HepG2 (cell line): ENCODE results near the gene DNAAF8. TPM values are rescaled to one million over a fixed set of nuclear protein-coding genes. Genes with fewer than 3 reads are reported as not detected.

ENCODE experiments used
- ATAC-seq: fragments of 200-7000 bp; cut with Tn5 transposase; 3 replicates; pipeline ENCODE4 v1.9.1; 2020; ENCODE audit warnings: mild to moderate bottlenecking, moderate library complexity
- BruUV-seq: library from RNA; stranded (reverse); fragments of 400-500 nt; replicated peaks from 2 replicates; lab custom pipeline; 2021; lab: Mats Ljungman, UMichigan
- CTCF ChIA-PET: fragments of 300-600 bp; formaldehyde crosslinking; extraction: SDS; loops from one replicate; lab custom pipeline; 2021; ENCODE audit warnings: low total read pairs, inconsistent platforms, low intra/inter-chr PET ratio; lab: Yijun Ruan, JAX
- POLR2A ChIA-PET: fragments of 350-600 bp; sonication (Branson Sonifier 250); formaldehyde crosslinking; loops from one replicate; lab custom pipeline; 2020; ENCODE audit warnings: antibody characterized with exemption, inconsistent platforms; lab: Yijun Ruan, JAX
- DNase-seq: peaks from one replicate; pipeline ENCODE4 v3.0.0-alpha.2; 2015; ENCODE audit warnings: low spot score
- FAIRE-seq: peaks from 3 replicates; lab custom pipeline; 2011; peaks lifted over from hg19 to GRCh38; lab: Jason Lieb, UNC
- H2AFZ ChIP-seq: one replicate; pipeline ENCODE4 v1.6.1; 2011; ENCODE audit warnings: low read length, inconsistent platforms
- H3K27ac ChIP-seq: fragments of 300-600 bp; 3 replicates; pipeline ENCODE4 v1.8.0; 2011; ENCODE audit warnings: mixed run types, mild to moderate bottlenecking, mixed read lengths, low read length, inconsistent platforms; ENCODE audit not compliant: insufficient read depth; ENCODE audit errors: extremely low read length
- H3K27me3 ChIP-seq, 2 experiments: fragments of 200-600 bp in 1 of 2; 2 replicates in 1 of 2; 3 replicates in 1 of 2; pipeline versions ENCODE4 v1.6.0 to v1.8.0; 2011; ENCODE audit warnings: low read length in 2 of 2, mild to moderate bottlenecking in 2 of 2, moderate library complexity in 2 of 2, inconsistent platforms in 1 of 2; ENCODE audit not compliant: insufficient read depth in 2 of 2, control insufficient read depth in 1 of 2
- H3K36me3 ChIP-seq, 2 experiments: fragments of 200-600 bp in 1 of 2; replicated peaks in 1 of 2; 2 replicates in 1 of 2; 3 replicates in 1 of 2; pipeline versions ENCODE4 v1.5.1 to v1.8.0; 2011; ENCODE audit warnings: low read length in 2 of 2, inconsistent platforms in 1 of 2; ENCODE audit not compliant: insufficient read depth in 2 of 2, control insufficient read depth in 1 of 2
- H3K4me1 ChIP-seq: 2 replicates; pipeline ENCODE4 v1.5.1; 2012; ENCODE audit warnings: low read length, inconsistent platforms; ENCODE audit not compliant: insufficient read depth
- H3K4me2 ChIP-seq: 2 replicates; pipeline ENCODE4 v1.6.0; 2011; ENCODE audit warnings: low read depth, low read length, inconsistent platforms
- H3K4me3 ChIP-seq, 3 experiments: fragments of 200-600 bp in 1 of 3; sonication (generic), shearing (Covaris generic) in 1 of 3; replicated peaks in 1 of 3; 2 replicates each; pipeline ENCODE4 v1.5.1; 2011 to 2016; ENCODE audit warnings: low read length in 3 of 3, inconsistent platforms in 2 of 3, low read depth in 2 of 3, mild to moderate bottlenecking in 2 of 3, control low read depth in 1 of 3, mixed read lengths in 1 of 3; ENCODE audit not compliant: insufficient read depth in 1 of 3
- H3K79me2 ChIP-seq: one replicate; pipeline ENCODE4 v1.6.1; 2011; ENCODE audit warnings: low read length, inconsistent platforms; ENCODE audit not compliant: insufficient read depth
- H3K9ac ChIP-seq: 2 replicates; pipeline ENCODE4 v1.6.0; 2011; ENCODE audit warnings: mild to moderate bottlenecking, low read depth, low read length, inconsistent platforms; ENCODE audit not compliant: insufficient read depth
- H3K9me3 ChIP-seq: 2 replicates; pipeline ENCODE4 v1.5.1; 2012; ENCODE audit warnings: mild to moderate bottlenecking, low read length
- H4K20me1 ChIP-seq: 2 replicates; pipeline ENCODE4 v1.6.0; 2011; ENCODE audit warnings: inconsistent platforms, mild to moderate bottlenecking, low read length, moderate library complexity; ENCODE audit not compliant: insufficient read depth
- ONECUT2 ChIP-seq: sonication (generic); formaldehyde crosslinking; IDR thresholded peaks from 2 replicates; pipeline ENCODE4 v1.4.0; 2020; ENCODE audit warnings: missing genetic modification reagents
- SKI ChIP-seq: fragments of 450-650 bp; IDR thresholded peaks from one replicate; pipeline ENCODE4 v1.6.1; 2018; ENCODE audit warnings: mild to moderate bottlenecking; ENCODE audit not compliant: partially characterized antibody
- ZNF20 ChIP-seq: sonication (generic); formaldehyde crosslinking; IDR thresholded peaks from 2 replicates; pipeline ENCODE4 v1.4.0; 2020; ENCODE audit warnings: mild to moderate bottlenecking, moderate library complexity, missing genetic modification reagents
- ZNF333 ChIP-seq: sonication (generic); formaldehyde crosslinking; IDR thresholded peaks from 2 replicates; pipeline ENCODE4 v1.4.0; 2020; ENCODE audit warnings: mild to moderate bottlenecking, missing genetic modification reagents, borderline replicate concordance
- WGBS: methylation state at CpG from one replicate; pipeline ENCODE4 v1.1.6; 2017; ENCODE audit warnings: low lambda C conversion rate; 5-methylcytosine and 5-hydroxymethylcytosine counted together
- in situ Hi-C: cut with HindIII; loops from 2 replicates; pipeline ENCODE4 v1.10.0; 2017; ENCODE audit warnings: low pct_unique_long_range_greater_than_20kb; ENCODE audit not compliant: extremely low pct_ligation_motif_present
- intact Hi-C: fragments of 100-400 bp; cut with micrococcal nuclease; formaldehyde crosslinking; loops from one replicate; pipeline ENCODE4 v1.10.0; 2022; ENCODE audit not compliant: unreplicated experiment
- polyA plus RNA-seq, 8 experiments: library from polyadenylated mRNA; depleted of rRNA in 3 of 8; stranded (reverse) in 7 of 8; unstranded in 1 of 8; fragments of >200 nt; fragmentation: Illumina TruSeq in 4 of 8; extraction: Trizol in 4 of 8; gene quantifications; 2 replicates each; pipeline versions ENCODE4 v1.2.1 to v1.2.3, GENCODE V29; 2011 to 2016; ENCODE audit warnings: low read depth in 4 of 8, missing spikeins in 1 of 8, mixed read lengths in 1 of 8; ENCODE audit not compliant: insufficient read depth in 1 of 8
- total RNA-seq, 5 experiments: library from RNA; depleted of rRNA; stranded (reverse); fragments of >200 nt; fragmentation: Illumina TruSeq; extraction: Trizol; gene quantifications; 2 replicates each; pipeline ENCODE4 v1.2.3, GENCODE V29; 2016; ENCODE audit warnings: low read depth in 1 of 5
- TF ChIP-seq, protein P1 (sequence below): sonication (generic); formaldehyde crosslinking; IDR thresholded peaks from 2 replicates; pipeline ENCODE4 v1.4.0; 2020; ENCODE audit warnings: missing genetic modification reagents
- TF ChIP-seq, protein P2 (sequence below): sonication (generic); formaldehyde crosslinking; IDR thresholded peaks from 2 replicates; pipeline ENCODE4 v1.5.0; 2020; ENCODE audit warnings: mild to moderate bottlenecking, missing genetic modification reagents

Gene DNAAF8
- total and polyA plus RNA-seq, 2 of the 13 experiments (the other 11 are each of a cell fraction or from before 2014, with no cell fraction given) = 0.44 TPM; not detected in 1

DNA sequence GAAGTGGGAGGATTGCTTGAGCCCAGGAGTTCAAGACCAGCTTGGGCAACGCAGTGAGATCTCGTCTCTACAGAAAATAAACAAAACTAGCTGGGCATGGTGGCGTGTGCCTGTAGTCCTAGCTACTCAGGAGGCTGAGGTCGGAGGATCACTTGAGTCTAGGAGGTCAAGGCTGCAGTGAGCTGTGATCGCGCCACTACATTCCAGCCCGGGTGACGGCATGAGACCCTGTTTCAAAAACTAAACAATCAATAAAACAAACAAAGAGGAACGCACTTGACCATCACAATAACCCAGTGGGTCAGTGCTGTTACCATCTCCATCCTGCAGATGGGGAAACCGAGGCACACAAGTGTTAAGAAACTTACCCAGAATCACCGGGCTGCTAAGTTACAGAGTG, 18.9 kb downstream of the DNAAF8 start:
- in situ Hi-C loops = no loop called here

More for the DNA sequence above, 18.9 kb downstream of the DNAAF8 start:
- ChIA-PET CTCF (no interaction called here), POLR2A (interaction anchor here (1.0 kb wide), 1 partner anchor 15 kb away, joined by 4 read pairs; no protein-coding TSS in a partner anchor)
- Histone ChIP-seq H3K9me3 (no peaks in the 10 kb centered on the region; the same call in 1 of the 2 replicates), H4K20me1 (no peaks in the 10 kb centered on the region), H3K4me3 (no peak overlapping the region), H3K27ac (no peak overlapping the region), H2AFZ (no peak overlapping the region), H3K4me2 (no peak overlapping the region), H3K36me3 (peaks cover 20 to 48% of the 10 kb centered on the region in 2 experiments), H3K4me1 (no peaks in the 10 kb centered on the region), H3K9ac (no peak overlapping the region), H3K27me3 (no peaks in the 10 kb centered on the region), H3K79me2 (peaks cover 3% of the 10 kb centered on the region)
- DNase-seq = no peak
- TF ChIP-seq SKI = peak; percentile 41
- TF ChIP-seq, protein P1, sequence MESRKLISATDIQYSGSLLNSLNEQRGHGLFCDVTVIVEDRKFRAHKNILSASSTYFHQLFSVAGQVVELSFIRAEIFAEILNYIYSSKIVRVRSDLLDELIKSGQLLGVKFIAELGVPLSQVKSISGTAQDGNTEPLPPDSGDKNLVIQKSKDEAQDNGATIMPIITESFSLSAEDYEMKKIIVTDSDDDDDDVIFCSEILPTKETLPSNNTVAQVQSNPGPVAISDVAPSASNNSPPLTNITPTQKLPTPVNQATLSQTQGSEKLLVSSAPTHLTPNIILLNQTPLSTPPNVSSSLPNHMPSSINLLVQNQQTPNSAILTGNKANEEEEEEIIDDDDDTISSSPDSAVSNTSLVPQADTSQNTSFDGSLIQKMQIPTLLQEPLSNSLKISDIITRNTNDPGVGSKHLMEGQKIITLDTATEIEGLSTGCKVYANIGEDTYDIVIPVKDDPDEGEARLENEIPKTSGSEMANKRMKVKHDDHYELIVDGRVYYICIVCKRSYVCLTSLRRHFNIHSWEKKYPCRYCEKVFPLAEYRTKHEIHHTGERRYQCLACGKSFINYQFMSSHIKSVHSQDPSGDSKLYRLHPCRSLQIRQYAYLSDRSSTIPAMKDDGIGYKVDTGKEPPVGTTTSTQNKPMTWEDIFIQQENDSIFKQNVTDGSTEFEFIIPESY = peak; percentile 82
- TF ChIP-seq ZNF333 = no peak
- TF ChIP-seq, protein P2, sequence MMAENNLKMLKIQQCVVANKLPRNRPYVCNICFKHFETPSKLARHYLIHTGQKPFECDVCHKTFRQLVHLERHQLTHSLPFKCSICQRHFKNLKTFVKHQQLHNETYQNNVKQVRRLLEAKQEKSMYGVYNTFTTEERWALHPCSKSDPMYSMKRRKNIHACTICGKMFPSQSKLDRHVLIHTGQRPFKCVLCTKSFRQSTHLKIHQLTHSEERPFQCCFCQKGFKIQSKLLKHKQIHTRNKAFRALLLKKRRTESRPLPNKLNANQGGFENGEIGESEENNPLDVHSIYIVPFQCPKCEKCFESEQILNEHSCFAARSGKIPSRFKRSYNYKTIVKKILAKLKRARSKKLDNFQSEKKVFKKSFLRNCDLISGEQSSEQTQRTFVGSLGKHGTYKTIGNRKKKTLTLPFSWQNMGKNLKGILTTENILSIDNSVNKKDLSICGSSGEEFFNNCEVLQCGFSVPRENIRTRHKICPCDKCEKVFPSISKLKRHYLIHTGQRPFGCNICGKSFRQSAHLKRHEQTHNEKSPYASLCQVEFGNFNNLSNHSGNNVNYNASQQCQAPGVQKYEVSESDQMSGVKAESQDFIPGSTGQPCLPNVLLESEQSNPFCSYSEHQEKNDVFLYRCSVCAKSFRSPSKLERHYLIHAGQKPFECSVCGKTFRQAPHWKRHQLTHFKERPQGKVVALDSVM (CRISPR knock-in tag) = peak; percentile 91
- no peak for TF ChIP-seq ZNF20 (CRISPR knock-in tag)
- 0 out of 2 replicates have a peak, but pooled peaks have one; percentile 42 for TF ChIP-seq ONECUT2 (CRISPR knock-in tag)
- no peak for FAIRE-seq
- intact Hi-C loops = no loop called here
- no TSS peak for BruUV-seq
- no peak for ATAC-seq
- WGBS = 82% methylated on average over 11 of the region's 11 CpGs
